Measurements from ENCODE around the gene CDH24.

DNA sequence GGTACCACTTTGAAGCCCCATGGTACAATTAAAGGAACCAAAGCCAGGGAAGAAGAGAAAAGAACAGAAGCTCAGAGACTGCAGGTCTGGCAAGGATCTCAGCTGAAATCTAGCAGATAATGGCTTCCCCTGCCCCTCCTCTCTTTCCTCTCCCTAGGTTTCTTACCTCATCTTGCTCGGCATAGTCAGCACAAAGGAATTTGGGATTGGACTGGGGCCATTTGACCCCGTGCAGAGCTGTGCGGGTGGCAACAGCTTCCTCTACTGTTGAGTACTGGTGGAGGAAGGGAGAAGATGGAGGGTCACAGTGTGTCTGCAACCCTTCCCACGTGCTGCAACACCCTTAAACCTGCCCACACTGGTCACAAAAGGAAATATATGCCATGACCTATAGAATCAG is 4.7 kb upstream of the CDH24 start:
- TF ChIP-seq, protein P1, sequence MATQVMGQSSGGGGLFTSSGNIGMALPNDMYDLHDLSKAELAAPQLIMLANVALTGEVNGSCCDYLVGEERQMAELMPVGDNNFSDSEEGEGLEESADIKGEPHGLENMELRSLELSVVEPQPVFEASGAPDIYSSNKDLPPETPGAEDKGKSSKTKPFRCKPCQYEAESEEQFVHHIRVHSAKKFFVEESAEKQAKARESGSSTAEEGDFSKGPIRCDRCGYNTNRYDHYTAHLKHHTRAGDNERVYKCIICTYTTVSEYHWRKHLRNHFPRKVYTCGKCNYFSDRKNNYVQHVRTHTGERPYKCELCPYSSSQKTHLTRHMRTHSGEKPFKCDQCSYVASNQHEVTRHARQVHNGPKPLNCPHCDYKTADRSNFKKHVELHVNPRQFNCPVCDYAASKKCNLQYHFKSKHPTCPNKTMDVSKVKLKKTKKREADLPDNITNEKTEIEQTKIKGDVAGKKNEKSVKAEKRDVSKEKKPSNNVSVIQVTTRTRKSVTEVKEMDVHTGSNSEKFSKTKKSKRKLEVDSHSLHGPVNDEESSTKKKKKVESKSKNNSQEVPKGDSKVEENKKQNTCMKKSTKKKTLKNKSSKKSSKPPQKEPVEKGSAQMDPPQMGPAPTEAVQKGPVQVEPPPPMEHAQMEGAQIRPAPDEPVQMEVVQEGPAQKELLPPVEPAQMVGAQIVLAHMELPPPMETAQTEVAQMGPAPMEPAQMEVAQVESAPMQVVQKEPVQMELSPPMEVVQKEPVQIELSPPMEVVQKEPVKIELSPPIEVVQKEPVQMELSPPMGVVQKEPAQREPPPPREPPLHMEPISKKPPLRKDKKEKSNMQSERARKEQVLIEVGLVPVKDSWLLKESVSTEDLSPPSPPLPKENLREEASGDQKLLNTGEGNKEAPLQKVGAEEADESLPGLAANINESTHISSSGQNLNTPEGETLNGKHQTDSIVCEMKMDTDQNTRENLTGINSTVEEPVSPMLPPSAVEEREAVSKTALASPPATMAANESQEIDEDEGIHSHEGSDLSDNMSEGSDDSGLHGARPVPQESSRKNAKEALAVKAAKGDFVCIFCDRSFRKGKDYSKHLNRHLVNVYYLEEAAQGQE (IDR thresholded peaks at IDR 0.05; ENCODE audit: insufficient replicate concordance, low read depth): no peak
- TF ChIP-seq POLR2AphosphoS5 (IDR thresholded peaks at IDR 0.05; ENCODE audit: low read depth): no peak
- no peak for TF ChIP-seq SPI1 (IDR thresholded peaks at IDR 0.05; ENCODE audit: borderline replicate concordance, low read depth)
- TF ChIP-seq, protein P2, sequence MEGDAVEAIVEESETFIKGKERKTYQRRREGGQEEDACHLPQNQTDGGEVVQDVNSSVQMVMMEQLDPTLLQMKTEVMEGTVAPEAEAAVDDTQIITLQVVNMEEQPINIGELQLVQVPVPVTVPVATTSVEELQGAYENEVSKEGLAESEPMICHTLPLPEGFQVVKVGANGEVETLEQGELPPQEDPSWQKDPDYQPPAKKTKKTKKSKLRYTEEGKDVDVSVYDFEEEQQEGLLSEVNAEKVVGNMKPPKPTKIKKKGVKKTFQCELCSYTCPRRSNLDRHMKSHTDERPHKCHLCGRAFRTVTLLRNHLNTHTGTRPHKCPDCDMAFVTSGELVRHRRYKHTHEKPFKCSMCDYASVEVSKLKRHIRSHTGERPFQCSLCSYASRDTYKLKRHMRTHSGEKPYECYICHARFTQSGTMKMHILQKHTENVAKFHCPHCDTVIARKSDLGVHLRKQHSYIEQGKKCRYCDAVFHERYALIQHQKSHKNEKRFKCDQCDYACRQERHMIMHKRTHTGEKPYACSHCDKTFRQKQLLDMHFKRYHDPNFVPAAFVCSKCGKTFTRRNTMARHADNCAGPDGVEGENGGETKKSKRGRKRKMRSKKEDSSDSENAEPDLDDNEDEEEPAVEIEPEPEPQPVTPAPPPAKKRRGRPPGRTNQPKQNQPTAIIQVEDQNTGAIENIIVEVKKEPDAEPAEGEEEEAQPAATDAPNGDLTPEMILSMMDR (IDR thresholded peaks at IDR 0.05; ENCODE audit: insufficient read depth, low read length): no peak

Measured in HL-60 (cell line).